ENCODE measurements around the gene FBXW4. TPM values are rescaled to one million over a fixed set of nuclear protein-coding genes. Genes with fewer than 3 reads are reported as not detected.

The FBXW4 gene
- total RNA-seq, 1 donor from 2014 or later: 21.9 TPM

GRCh38 chr10:101645659-101646058, 49.3 kb downstream of the FBXW4 start:
- H3K27ac Mint-ChIP-seq (ENCODE audit: unreplicated experiment): no peak overlapping the region

GRCh38 chr10:101644002-101644401, 51.0 kb downstream of the FBXW4 start:
- TF ChIP-seq CTCF (IDR thresholded peaks at IDR 0.05; ENCODE audit: insufficient read depth, low read depth, low read length): no peak
- TF ChIP-seq EZH2 (IDR thresholded peaks at IDR 0.05; ENCODE audit: insufficient read depth, low read length): no peak
- Mint-ChIP-seq H3K4me1 (ENCODE audit: low read depth, unreplicated experiment) (peaks cover 4% of the 10 kb centered on the region), H3K9me3 (ENCODE audit: unreplicated experiment) (peaks cover 3% of the 10 kb centered on the region), H3K36me3 (ENCODE audit: low read depth, unreplicated experiment) (peaks cover 22% of the 10 kb centered on the region), H3K27ac (ENCODE audit: unreplicated experiment) (no peak overlapping the region), H3K27me3 (ENCODE audit: low read depth, unreplicated experiment) (no peaks in the 10 kb centered on the region), H3K4me3 (ENCODE audit: unreplicated experiment) (no peak overlapping the region)
- Histone ChIP-seq H4K20me1 (ENCODE audit: insufficient read depth, low read length) (peaks cover 24% of the 10 kb centered on the region), H3K4me1 (ENCODE audit: insufficient read depth, low read length) (no peaks in the 10 kb centered on the region), H3K36me3 (ENCODE audit: insufficient read depth, low read length) (no peaks in the 10 kb centered on the region), H3K9ac (ENCODE audit: low read length) (no peak overlapping the region), H3K27me3 (ENCODE audit: insufficient read depth, low read length) (no peaks in the 10 kb centered on the region), H3K9me3 (ENCODE audit: insufficient read depth, low read depth, low read length) (no peaks in the 10 kb centered on the region), H3K4me3 (ENCODE audit: insufficient read depth, low read depth, low read length) (no peak overlapping the region), H3K79me2 (ENCODE audit: insufficient read depth, low read length) (no peaks in the 10 kb centered on the region), H3K4me2 (ENCODE audit: low read length) (no peak overlapping the region), H2AFZ (ENCODE audit: low read depth, low read length) (no peak overlapping the region), H3K27ac (ENCODE audit: low read depth, low read length) (no peak overlapping the region)
- no peak for FAIRE-seq
- DNase-seq (ENCODE audit: low read depth): no peak

More at GRCh38 chr10:101645659-101646058, 49.3 kb downstream of the FBXW4 start:
- Mint-ChIP-seq H3K36me3 (ENCODE audit: low read depth, unreplicated experiment) (peaks cover 18% of the 10 kb centered on the region), H3K4me1 (ENCODE audit: low read depth, unreplicated experiment) (peaks cover 4% of the 10 kb centered on the region), H3K4me3 (ENCODE audit: unreplicated experiment) (no peak overlapping the region), H3K27me3 (ENCODE audit: low read depth, unreplicated experiment) (no peaks in the 10 kb centered on the region), H3K9me3 (ENCODE audit: unreplicated experiment) (peaks cover 3% of the 10 kb centered on the region)
- Histone ChIP-seq H3K27ac (ENCODE audit: low read depth, low read length) (no peak overlapping the region), H3K4me3 (ENCODE audit: insufficient read depth, low read depth, low read length) (no peak overlapping the region), H3K79me2 (ENCODE audit: insufficient read depth, low read length) (no peaks in the 10 kb centered on the region), H3K9me3 (ENCODE audit: insufficient read depth, low read depth, low read length) (no peaks in the 10 kb centered on the region), H3K27me3 (ENCODE audit: insufficient read depth, low read length) (no peaks in the 10 kb centered on the region), H3K4me2 (ENCODE audit: low read length) (no peak overlapping the region), H2AFZ (ENCODE audit: low read depth, low read length) (no peak overlapping the region), H3K9ac (ENCODE audit: low read length) (no peak overlapping the region), H4K20me1 (ENCODE audit: insufficient read depth, low read length) (peaks cover 21% of the 10 kb centered on the region), H3K36me3 (ENCODE audit: insufficient read depth, low read length) (no peaks in the 10 kb centered on the region), H3K4me1 (ENCODE audit: insufficient read depth, low read length) (no peaks in the 10 kb centered on the region)
- FAIRE-seq: no peak
- no peak for DNase-seq (ENCODE audit: low read depth)
- TF ChIP-seq EZH2 (IDR thresholded peaks at IDR 0.05; ENCODE audit: insufficient read depth, low read length) (no peak), CTCF (IDR thresholded peaks at IDR 0.05; ENCODE audit: insufficient read depth, low read depth, low read length) (no peak)

- Mint-ChIP-seq H3K36me3 (ENCODE audit: low read depth, unreplicated experiment) (peaks cover 21% of the 10 kb centered on the region), H3K4me3 (ENCODE audit: unreplicated experiment) (no peak overlapping the region), H3K4me1 (ENCODE audit: low read depth, unreplicated experiment) (peaks cover 4% of the 10 kb centered on the region), H3K27ac (ENCODE audit: unreplicated experiment) (no peak overlapping the region), H3K9me3 (ENCODE audit: unreplicated experiment) (peaks cover 3% of the 10 kb centered on the region), H3K27me3 (ENCODE audit: low read depth, unreplicated experiment) (no peaks in the 10 kb centered on the region)
- Histone ChIP-seq H3K4me1 (ENCODE audit: insufficient read depth, low read length) (no peaks in the 10 kb centered on the region), H3K4me3 (ENCODE audit: insufficient read depth, low read depth, low read length) (no peak overlapping the region), H3K4me2 (ENCODE audit: low read length) (no peak overlapping the region), H4K20me1 (ENCODE audit: insufficient read depth, low read length) (peaks cover 26% of the 10 kb centered on the region), H3K79me2 (ENCODE audit: insufficient read depth, low read length) (no peaks in the 10 kb centered on the region), H2AFZ (ENCODE audit: low read depth, low read length) (no peak overlapping the region), H3K27ac (ENCODE audit: low read depth, low read length) (no peak overlapping the region), H3K36me3 (ENCODE audit: insufficient read depth, low read length) (no peaks in the 10 kb centered on the region), H3K27me3 (ENCODE audit: insufficient read depth, low read length) (no peaks in the 10 kb centered on the region), H3K9me3 (ENCODE audit: insufficient read depth, low read depth, low read length) (no peaks in the 10 kb centered on the region), H3K9ac (ENCODE audit: low read length) (no peak overlapping the region)
- FAIRE-seq: no peak
- TF ChIP-seq CTCF (IDR thresholded peaks at IDR 0.05; ENCODE audit: insufficient read depth, low read depth, low read length) (no peak), EZH2 (IDR thresholded peaks at IDR 0.05; ENCODE audit: insufficient read depth, low read length) (no peak)
- DNase-seq (ENCODE audit: low read depth): no peak
Measured at GRCh38 chr10:101643546-101643945, 51.4 kb downstream of the FBXW4 start.

All from astrocyte (in vitro differentiated cells and primary cell).